ENCODE results near the gene GLRX5. TPM values are rescaled to one million over a fixed set of nuclear protein-coding genes. Genes with fewer than 3 reads are reported as not detected.
A peak's percentile ranks its signal among the peaks of the same experiment; 100 is the strongest.

Gene GLRX5
- polyA plus RNA-seq, 1 experiment = 15.3 TPM

GRCh38 chr14:95533391-95533821, 1.4 kb upstream of the GLRX5 start:
- POLR2A ChIA-PET = no interaction called here

GRCh38 chr14:95533822-95534221, 1.0 kb upstream of the GLRX5 start:
- no peak for TF ChIP-seq CTCF (IDR thresholded peaks at IDR 0.05; ENCODE audit: insufficient read depth, low read depth, low read length)
- Histone ChIP-seq H3K27me3 (ENCODE audit: control insufficient read depth, insufficient read depth, low read length) (no peaks in the 10 kb centered on the region), H3K36me3 (ENCODE audit: control insufficient read depth, insufficient read depth, low read length) (no peaks in the 10 kb centered on the region), H3K4me3 (ENCODE audit: low read depth, low read length) (peak overlapping the region; percentile 89)
- CTCF ChIA-PET = interaction anchor here (0.6 to 5.4 kb wide), 5 partner anchors 13 to 102 kb away, joined by 3 to 33 read pairs (median 4); no protein-coding TSS in a partner anchor
- DNase-seq (ENCODE audit: low read depth) = no peak
- POLR2A ChIA-PET = no interaction called here

More at GRCh38 chr14:95533391-95533821, 1.4 kb upstream of the GLRX5 start:
- CTCF ChIA-PET = interaction anchor here (0.6 to 5.4 kb wide), 4 partner anchors 13 to 101 kb away, joined by 3 to 33 read pairs (median 4); no protein-coding TSS in a partner anchor
- TF ChIP-seq CTCF (IDR thresholded peaks at IDR 0.05; ENCODE audit: insufficient read depth, low read depth, low read length) = no peak
- H3K4me3 ChIP-seq (ENCODE audit: low read depth, low read length) = peak overlapping the region; percentile 89
- DNase-seq (ENCODE audit: low read depth) = no peak
- H3K36me3 ChIP-seq (ENCODE audit: control insufficient read depth, insufficient read depth, low read length) = no peaks in the 10 kb centered on the region
- H3K27me3 ChIP-seq (ENCODE audit: control insufficient read depth, insufficient read depth, low read length) = no peaks in the 10 kb centered on the region

GRCh38 chr14:95535226-95536021, 574 bp downstream of the GLRX5 start:
- H3K27me3 ChIP-seq (ENCODE audit: control insufficient read depth, insufficient read depth, low read length) = no peaks in the 10 kb centered on the region
- no peak for DNase-seq (ENCODE audit: low read depth)
- POLR2A ChIA-PET = interaction anchor here (0.7 kb wide), 1 partner anchor 617 kb away, joined by 4 read pairs; no protein-coding TSS in a partner anchor
- CTCF ChIA-PET = interaction anchor here (0.6 to 5.4 kb wide), 5 partner anchors 8 to 459 kb away, joined by 3 to 33 read pairs (median 3); no protein-coding TSS in a partner anchor
- H3K36me3 ChIP-seq (ENCODE audit: control insufficient read depth, insufficient read depth, low read length) = no peaks in the 10 kb centered on the region
- H3K4me3 ChIP-seq (ENCODE audit: low read depth, low read length) = peak overlapping the region; percentile 89
- no peak for TF ChIP-seq CTCF (IDR thresholded peaks at IDR 0.05; ENCODE audit: insufficient read depth, low read depth, low read length)

GRCh38 chr14:95536036-95536593, 1.3 kb downstream of the GLRX5 start:
- ChIA-PET CTCF (interaction anchor here (0.6 to 5.4 kb wide), 5 partner anchors 9 to 458 kb away, joined by 3 to 33 read pairs (median 4); no protein-coding TSS in a partner anchor), POLR2A (no interaction called here)
- no peak for DNase-seq (ENCODE audit: low read depth)
- no peak for TF ChIP-seq CTCF (IDR thresholded peaks at IDR 0.05; ENCODE audit: insufficient read depth, low read depth, low read length)
- no peaks in the 10 kb centered on the region for H3K27me3 ChIP-seq (ENCODE audit: control insufficient read depth, insufficient read depth, low read length)
- H3K36me3 ChIP-seq (ENCODE audit: control insufficient read depth, insufficient read depth, low read length) = no peaks in the 10 kb centered on the region
- H3K4me3 ChIP-seq (ENCODE audit: low read depth, low read length) = peak overlapping the region; percentile 89

- Histone ChIP-seq H3K36me3 (ENCODE audit: control insufficient read depth, insufficient read depth, low read length) (no peaks in the 10 kb centered on the region), H3K27me3 (ENCODE audit: control insufficient read depth, insufficient read depth, low read length) (no peaks in the 10 kb centered on the region), H3K4me3 (ENCODE audit: low read depth, low read length) (no peak overlapping the region)
- ChIA-PET POLR2A (no interaction called here), CTCF (interaction anchor here (0.8 to 5.4 kb wide), 6 partner anchors 10 to 457 kb away, joined by 3 to 33 read pairs (median 4); no protein-coding TSS in a partner anchor)
- TF ChIP-seq CTCF (IDR thresholded peaks at IDR 0.05; ENCODE audit: insufficient read depth, low read depth, low read length) = no peak
- DNase-seq (ENCODE audit: low read depth) = no peak
These were observed 1.8 kb downstream of the GLRX5 start for GRCh38 chr14:95536671-95537070.
